ENCODE measurements around the gene NFKBIE.

The NFKBIE gene

GRCh38 chr6:44247338-44248302, 17.7 kb downstream of the NFKBIE start:
- Histone ChIP-seq H3K4me2 (ENCODE audit: low read length) (peak overlapping the region; percentile 93), H3K27ac (ENCODE audit: low read length) (peak overlapping the region; percentile 87), H3K79me2 (ENCODE audit: low read length) (peaks cover 66% of the 10 kb centered on the region), H3K36me3 (replicated peaks; ENCODE audit: low read depth, low read length) (peaks cover 52% of the 10 kb centered on the region), H4K20me1 (ENCODE audit: insufficient read depth, low read length) (peaks cover 50% of the 10 kb centered on the region), H3K9ac (ENCODE audit: low read length) (peak overlapping the region; percentile 99), H3K4me3 (ENCODE audit: low read length) (peak overlapping the region; percentile 92), H3K4me1 (ENCODE audit: low read length) (peaks cover 22% of the 10 kb centered on the region), H2AFZ (ENCODE audit: low read depth, low read length) (no peak overlapping the region), H3K27me3 (ENCODE audit: low read depth, low read length) (no peaks in the 10 kb centered on the region), H3K9me3 (ENCODE audit: insufficient read depth, low read length) (no peaks in the 10 kb centered on the region)
- TF ChIP-seq CTCF (IDR thresholded peaks at IDR 0.05; ENCODE audit: low read depth, low read length), result 0 out of 2 replicates have a peak, but pooled peaks have one; percentile 7
- TF ChIP-seq EZH2phosphoT487 (IDR thresholded peaks at IDR 0.05; ENCODE audit: low read depth), result no peak

- TF ChIP-seq EZH2phosphoT487 (IDR thresholded peaks at IDR 0.05; ENCODE audit: low read depth), result no peak
- Histone ChIP-seq H3K4me3 (ENCODE audit: low read length) (peak within 1 kb of the TSS; percentile 92), H4K20me1 (ENCODE audit: insufficient read depth, low read length) (peaks cover 46% of the 10 kb centered on the region), H2AFZ (ENCODE audit: low read depth, low read length) (peak within 1 kb of the TSS; percentile 44; the same call in 1 of the 2 replicates), H3K79me2 (ENCODE audit: low read length) (peaks cover 61% of the 10 kb centered on the region), H3K4me1 (ENCODE audit: low read length) (peaks cover 22% of the 10 kb centered on the region), H3K27me3 (ENCODE audit: low read depth, low read length) (no peaks in the 10 kb centered on the region), H3K4me2 (ENCODE audit: low read length) (peak within 1 kb of the TSS; percentile 93), H3K36me3 (replicated peaks; ENCODE audit: low read depth, low read length) (peaks cover 46% of the 10 kb centered on the region), H3K9ac (ENCODE audit: low read length) (peak within 1 kb of the TSS; percentile 99), H3K27ac (ENCODE audit: low read length) (peak within 1 kb of the TSS; percentile 87), H3K9me3 (ENCODE audit: insufficient read depth, low read length) (no peaks in the 10 kb centered on the region)
Measured at GRCh38 chr6:44246663-44247337, 18.6 kb downstream of the NFKBIE start, which contains the start of gene HSP90AB1. TSS of gene HSP90AB1 (plus strand) at chr6:44247101. CDS start at chr6:44248630, 1,529 bp downstream.

DNA sequence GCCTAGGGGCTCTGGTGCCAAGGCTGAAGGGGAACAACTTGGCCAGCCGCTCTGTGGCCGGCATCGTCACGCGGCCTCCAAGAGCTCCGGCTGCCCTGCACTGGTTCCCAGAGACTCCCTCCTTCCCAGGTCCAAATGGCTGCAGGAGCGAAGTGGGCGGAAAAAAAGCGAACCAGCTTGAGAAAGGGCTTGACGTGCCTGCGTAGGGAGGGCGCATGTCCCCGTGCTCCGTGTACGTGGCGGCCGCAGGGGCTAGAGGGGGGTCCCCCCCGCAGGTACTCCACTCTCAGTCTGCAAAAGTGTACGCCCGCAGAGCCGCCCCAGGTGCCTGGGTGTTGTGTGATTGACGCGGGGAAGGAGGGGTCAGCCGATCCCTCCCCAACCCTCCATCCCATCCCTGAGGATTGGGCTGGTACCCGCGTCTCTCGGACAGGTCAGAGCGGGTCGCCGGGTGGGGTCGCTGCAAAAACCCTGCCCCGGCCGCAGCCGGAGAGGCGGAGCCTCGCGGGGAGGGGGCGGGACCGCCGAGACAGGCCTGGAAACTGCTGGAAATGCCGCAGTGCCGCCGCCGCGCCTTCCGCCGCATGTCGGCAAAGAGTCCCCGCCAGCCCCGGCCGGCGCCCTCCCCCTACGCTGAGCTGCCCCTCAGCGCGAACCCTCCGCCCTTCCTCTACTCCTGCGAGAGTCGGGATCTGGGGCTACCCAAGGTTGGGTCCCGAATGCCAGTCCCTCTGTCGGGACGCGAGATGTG, 19.3 kb downstream of the NFKBIE start:
- Histone ChIP-seq H3K9ac (ENCODE audit: low read length) (peak overlapping the region; percentile 99), H3K79me2 (ENCODE audit: low read length) (peaks cover 54% of the 10 kb centered on the region), H3K4me3 (ENCODE audit: low read length) (peak overlapping the region; percentile 92), H3K4me1 (ENCODE audit: low read length) (peaks cover 22% of the 10 kb centered on the region), H3K9me3 (ENCODE audit: insufficient read depth, low read length) (no peaks in the 10 kb centered on the region), H4K20me1 (ENCODE audit: insufficient read depth, low read length) (peaks cover 41% of the 10 kb centered on the region), H3K4me2 (ENCODE audit: low read length) (peak overlapping the region; percentile 92), H3K27me3 (ENCODE audit: low read depth, low read length) (no peaks in the 10 kb centered on the region), H3K36me3 (replicated peaks; ENCODE audit: low read depth, low read length) (peaks cover 39% of the 10 kb centered on the region), H3K27ac (ENCODE audit: low read length) (peak overlapping the region; percentile 87), H2AFZ (ENCODE audit: low read depth, low read length) (peak overlapping the region; percentile 44; the same call in 1 of the 2 replicates)
- peak; percentile 67 for TF ChIP-seq CTCF (IDR thresholded peaks at IDR 0.05; ENCODE audit: low read depth, low read length)
- TF ChIP-seq EZH2phosphoT487 (IDR thresholded peaks at IDR 0.05; ENCODE audit: low read depth), result no peak

GRCh38 chr6:44245391-44245911, 19.9 kb downstream of the NFKBIE start:
- Histone ChIP-seq H3K4me1 (ENCODE audit: low read length) (peaks cover 22% of the 10 kb centered on the region), H3K9ac (ENCODE audit: low read length) (peak overlapping the region; percentile 99), H3K4me3 (ENCODE audit: low read length) (peak overlapping the region; percentile 92), H4K20me1 (ENCODE audit: insufficient read depth, low read length) (peaks cover 35% of the 10 kb centered on the region), H3K4me2 (ENCODE audit: low read length) (peak overlapping the region; percentile 92), H3K79me2 (ENCODE audit: low read length) (peaks cover 47% of the 10 kb centered on the region), H3K9me3 (ENCODE audit: insufficient read depth, low read length) (no peaks in the 10 kb centered on the region), H3K27me3 (ENCODE audit: low read depth, low read length) (no peaks in the 10 kb centered on the region), H3K36me3 (replicated peaks; ENCODE audit: low read depth, low read length) (peaks cover 32% of the 10 kb centered on the region), H3K27ac (ENCODE audit: low read length) (peak overlapping the region; percentile 87), H2AFZ (ENCODE audit: low read depth, low read length) (no peak overlapping the region)
- TF ChIP-seq CTCF (IDR thresholded peaks at IDR 0.05; ENCODE audit: low read depth, low read length) (no peak), EZH2phosphoT487 (IDR thresholded peaks at IDR 0.05; ENCODE audit: low read depth) (no peak)
